Measurements from ENCODE around the gene LAGE3.

GRCh38 chrX:154462396-154462795, 16.7 kb downstream of the LAGE3 start:
- no peak for TF ChIP-seq POLR2A (IDR thresholded peaks at IDR 0.05)
- no peak for TF ChIP-seq CTCF (IDR thresholded peaks at IDR 0.05 in 4 of 5, conservative IDR thresholded peaks at IDR 0.05 in 1 of 5)
